ENCODE data around the gene DFFA.

The DFFA gene

DNA sequence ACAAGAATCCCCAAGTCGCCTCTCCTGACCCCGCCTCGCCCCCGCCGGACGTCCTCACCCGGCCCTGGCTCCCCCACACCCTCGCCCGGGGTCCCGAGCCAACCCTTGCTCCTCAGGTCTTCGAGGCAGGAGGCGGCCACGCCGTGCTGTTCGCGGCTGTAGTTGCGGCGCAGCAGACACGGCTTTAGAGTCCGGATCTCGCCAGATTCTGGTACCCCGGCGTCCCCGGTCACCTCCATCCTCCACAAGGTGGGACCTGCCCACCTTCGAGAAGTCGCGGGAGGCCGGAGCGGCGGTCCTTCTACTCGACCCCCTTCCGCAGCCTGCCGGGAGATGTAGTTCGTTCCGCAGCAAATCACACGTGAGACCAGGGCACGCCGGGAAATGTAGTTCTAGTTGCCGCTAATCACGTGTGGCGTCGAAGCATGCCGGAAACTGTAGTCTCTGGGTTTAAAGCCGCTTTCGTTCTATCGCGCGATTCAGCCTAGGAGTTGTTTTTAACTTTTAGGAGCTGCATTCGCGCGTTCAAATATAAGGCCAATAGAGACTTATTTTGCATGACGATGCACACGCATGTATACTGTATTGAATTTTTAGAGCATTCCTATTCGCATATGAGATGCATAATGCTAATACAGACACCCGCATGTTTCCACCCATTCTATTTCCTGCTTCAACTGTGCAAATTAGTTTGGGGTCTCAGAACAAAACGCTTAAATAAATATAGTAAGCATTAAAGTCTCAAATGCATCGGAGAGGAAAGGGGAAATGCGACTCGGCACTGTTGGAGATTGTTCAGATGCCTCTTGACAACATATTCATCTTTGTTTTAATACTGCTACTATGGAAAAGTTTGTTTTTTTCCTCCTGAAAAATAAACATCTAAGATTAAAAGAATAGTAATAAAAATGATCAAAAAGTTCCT is at the start of gene DFFA:
TSS of gene DFFA (minus strand) at position 310 of the 925 bp plus-strand sequence. CDS start at position 239, 71 bp downstream.
- DNase-seq (ENCODE audit: low read depth in 2 of 2) = peak; percentile 85 to 89

DNA sequence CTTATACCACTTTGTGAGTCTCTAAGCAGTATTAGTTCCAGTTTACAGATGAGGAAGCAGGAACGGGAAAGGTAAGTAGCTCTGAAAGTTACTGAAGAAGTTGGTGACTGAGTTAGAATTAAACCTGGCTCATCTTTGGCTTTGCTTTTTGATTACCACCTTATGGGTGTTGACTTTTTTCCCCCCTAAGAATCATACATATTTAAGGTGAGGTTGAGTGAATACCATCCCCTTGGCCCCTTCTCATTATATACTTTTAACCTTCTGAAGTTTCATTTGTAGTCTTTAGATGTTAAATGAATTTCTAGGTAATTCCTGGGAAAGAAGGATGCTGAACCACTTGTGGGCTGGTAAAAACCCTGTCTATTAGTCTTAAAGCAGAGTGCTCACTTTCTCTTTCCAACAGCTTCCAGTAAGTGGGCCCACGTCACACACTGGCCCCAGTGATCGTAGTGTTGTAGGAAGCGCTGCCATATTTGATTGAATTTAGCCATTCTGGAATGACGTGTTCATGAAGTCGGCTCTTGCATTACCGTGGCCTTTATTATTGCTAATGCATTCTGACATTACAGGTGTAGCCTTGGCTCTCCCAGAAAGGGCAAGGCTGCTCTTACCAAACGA is 49.3 kb upstream of the DFFA start:
- no peak for DNase-seq (ENCODE audit: low read depth in 2 of 2)

DNA sequence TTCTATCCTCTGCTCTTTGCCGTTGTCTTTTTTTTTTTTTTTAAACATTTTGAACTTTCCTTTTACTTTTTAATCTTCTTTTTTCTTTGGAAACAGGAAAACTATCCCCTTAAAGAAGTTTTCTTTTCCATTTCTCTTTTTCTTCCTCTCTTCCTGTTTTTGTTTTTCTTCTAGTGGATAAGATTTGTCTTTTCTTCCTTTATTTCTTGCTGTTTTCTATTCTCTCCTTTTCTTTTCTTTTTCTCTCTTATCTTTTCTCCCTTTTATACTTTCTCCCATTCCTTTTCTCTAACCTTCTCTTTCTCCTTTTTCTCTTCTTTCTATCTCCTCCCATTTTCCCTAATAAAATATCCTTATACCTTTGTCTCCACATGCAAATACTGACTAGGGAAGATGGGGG is 48.6 kb upstream of the DFFA start:
- DNase-seq (ENCODE audit: low read depth in 2 of 2) = no peak

DNA sequence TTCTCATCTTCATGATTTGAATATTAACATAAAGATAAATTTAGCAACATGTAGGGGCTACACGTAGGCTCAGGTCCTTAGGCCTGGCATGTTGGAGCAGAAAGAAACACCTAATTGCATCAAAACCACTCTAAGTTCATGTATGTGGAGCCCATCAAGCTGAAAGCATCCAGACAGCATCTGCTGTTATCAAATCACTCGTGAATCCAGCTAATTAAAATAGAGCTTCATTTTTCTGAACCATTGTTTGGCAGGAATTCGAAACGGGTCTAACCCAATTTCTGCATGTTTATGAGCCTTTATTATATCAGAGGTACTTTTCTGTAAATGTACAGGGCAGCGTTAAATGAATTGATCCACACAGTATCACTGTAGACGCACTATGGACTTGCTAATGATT is 48.2 kb upstream of the DFFA start:
- no peak for DNase-seq (ENCODE audit: low read depth in 2 of 2)

- no peak for DNase-seq (ENCODE audit: low read depth in 2 of 2)
Measured at GRCh38 chr1:10519016-10519417, 46.7 kb upstream of the DFFA start.

- DNase-seq (ENCODE audit: low read depth in 2 of 2) = no peak
Measured at GRCh38 chr1:10517677-10517982, 45.3 kb upstream of the DFFA start.

DNA sequence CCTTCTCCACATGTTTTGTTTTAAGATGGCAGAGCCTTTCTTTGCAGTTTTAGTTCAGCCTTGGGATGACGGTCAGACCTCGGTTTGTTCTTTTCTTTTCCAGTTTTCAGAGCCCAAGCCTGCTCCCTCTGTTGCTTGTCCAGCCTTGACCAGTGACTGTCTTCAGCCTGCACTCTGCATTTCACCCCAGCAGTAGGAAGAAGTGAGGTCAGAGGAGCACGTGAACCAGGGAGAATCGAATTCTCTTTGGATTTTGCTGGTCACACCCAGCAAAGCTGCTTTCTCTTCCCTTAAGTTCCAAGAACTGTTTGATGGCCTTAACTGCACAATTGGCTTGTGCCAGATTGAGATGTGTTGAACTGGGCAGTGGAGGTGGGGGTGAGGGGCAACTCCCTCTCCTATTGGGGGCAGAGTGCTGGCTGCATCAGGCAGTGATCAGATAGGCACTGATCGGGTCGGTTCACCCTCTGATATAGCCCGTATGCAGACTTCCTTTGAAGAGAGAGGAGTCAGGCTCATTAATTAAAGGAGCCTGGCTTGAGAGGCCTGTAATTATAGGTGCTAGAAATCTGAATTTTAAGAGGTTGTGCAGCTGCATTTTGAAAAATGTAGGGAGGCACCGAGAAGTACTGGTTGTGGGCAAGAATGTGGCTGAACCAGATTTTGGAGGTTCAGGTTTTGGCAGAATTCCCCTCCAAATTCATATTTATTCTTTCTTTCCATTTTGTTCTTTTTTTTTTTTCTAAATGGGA is 44.8 kb upstream of the DFFA start:
- DNase-seq (ENCODE audit: low read depth in 2 of 2) = no peak

DNA sequence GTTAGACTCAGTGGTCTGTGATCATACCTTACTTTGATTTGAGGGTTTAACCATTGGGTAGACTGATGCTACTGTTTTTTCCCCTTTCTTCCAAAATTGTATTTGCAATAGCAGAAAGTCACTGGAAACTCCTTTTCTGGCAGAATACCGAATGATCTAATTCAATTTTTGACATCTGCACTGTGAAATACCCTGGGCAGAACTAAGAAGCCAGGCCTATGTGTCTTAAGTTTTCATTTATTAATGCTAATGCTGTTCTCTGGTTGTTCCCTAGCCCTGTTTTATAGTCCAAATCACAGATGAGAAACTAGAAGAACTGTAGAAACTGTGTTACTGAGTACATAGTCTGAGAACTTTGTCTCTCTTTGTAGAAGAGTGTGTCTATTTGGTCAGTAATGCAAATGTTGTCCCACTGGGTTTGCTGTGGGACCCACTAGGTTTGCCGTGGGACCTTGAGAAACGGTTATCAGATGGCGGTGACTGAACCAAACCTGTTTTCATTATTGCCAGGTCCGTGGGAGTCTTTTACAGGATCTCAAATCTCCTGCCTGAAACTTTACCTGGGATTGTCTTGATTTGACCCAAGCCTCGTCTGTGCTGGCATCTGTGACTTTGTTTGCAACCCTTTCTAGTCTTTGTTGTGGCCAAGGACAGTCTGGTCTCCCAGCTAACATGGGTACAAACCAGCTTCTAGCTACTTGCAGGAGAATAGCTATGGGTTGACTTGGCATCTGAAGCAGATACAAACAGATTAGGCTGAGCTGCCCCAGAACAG is 43.8 kb upstream of the DFFA start:
- no peak for DNase-seq (ENCODE audit: low read depth in 2 of 2)

DNA sequence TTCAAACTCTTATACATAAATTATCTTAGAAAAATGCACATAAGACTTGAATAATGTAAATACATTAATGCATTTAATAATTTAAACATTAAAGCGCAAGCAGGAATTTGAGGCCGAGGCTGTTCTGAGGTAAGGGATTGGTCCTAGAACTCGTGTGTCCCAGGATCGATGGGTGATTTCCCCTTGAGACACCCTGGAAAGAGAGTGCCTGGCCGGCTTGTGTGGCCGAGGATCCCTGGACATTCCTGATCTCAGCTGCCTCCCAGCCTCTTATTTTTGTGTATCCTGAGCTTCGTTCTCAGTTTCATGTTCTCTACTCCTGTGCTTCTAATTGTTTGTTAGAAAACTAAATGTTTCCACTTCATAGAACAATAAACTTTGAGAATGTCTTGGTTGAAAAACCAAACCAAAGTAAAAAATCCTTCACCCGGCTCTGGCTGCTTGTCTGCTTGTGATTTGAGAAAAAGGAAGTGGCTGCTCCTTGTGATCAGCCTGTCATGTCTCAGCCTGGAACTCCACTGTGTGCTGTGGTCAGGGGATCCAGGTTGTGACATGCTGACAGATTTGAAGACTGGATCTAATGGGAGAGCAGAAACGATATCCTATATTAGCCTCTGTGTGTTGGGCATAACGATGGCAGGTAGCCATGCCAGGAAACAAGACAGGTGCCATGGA is 43.1 kb upstream of the DFFA start:
- DNase-seq (ENCODE audit: low read depth in 2 of 2) = no peak

DNA sequence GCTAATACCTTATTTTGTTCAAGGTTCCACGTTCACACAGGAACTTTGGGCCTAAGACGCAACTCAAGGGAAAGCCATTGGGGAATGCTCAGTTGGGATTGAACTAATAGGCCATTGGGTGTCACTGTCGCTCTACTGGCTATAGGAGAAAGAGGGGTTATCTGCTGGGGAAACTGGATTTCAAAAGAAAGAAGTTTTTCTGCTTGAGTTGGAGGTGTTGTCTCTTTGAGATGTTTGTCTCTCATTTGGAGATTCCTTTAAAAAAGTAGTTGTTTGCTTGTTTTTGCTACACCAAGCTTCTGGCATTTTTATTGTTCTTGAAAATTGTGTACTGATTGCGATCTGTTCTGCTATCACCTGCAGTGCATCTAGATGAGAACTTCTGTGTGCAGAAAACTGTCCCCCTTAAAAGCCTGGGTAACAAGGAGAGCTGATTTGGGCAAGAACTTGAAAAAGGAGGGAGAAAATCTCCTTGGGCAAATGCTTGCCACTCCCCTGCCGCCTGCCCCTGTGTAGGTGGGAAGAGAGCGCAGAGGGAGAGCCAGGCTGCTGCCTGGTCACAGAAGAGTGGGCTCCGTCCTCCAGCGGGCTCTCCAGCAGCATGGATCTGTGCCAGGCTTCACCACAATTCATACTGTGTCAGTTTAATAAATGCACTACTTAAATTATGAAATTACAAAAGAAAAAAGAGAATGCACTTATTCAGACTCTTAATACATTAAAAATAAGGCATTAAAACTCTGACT is 42.3 kb upstream of the DFFA start:
- DNase-seq (ENCODE audit: low read depth in 2 of 2) = no peak

DNA sequence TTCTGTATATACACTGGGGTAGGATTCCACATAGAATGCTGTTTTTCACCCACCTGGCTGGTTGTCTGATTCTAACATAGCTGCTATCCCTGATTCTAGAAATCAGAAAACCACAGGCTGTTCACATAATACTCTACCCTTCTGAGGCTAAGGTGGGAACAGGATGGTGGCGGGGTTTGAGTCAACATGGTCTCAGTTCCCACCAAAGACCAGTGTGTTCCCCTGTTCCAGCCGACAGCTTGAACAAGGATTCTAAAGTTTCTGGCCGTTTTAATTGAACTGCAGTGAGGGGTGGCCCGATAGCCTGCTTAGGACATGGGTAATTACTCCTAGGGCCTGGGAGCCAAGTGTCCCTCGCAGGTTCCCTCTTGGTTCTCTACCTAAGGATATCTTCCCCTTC is 40.9 kb upstream of the DFFA start:
- DNase-seq (ENCODE audit: low read depth in 2 of 2) = peak in 1 of 2 donors; percentile 21

GRCh38 chr1:10511494-10511885 is 39.2 kb upstream of the DFFA start:
- no peak for DNase-seq (ENCODE audit: low read depth in 2 of 2)

DNA sequence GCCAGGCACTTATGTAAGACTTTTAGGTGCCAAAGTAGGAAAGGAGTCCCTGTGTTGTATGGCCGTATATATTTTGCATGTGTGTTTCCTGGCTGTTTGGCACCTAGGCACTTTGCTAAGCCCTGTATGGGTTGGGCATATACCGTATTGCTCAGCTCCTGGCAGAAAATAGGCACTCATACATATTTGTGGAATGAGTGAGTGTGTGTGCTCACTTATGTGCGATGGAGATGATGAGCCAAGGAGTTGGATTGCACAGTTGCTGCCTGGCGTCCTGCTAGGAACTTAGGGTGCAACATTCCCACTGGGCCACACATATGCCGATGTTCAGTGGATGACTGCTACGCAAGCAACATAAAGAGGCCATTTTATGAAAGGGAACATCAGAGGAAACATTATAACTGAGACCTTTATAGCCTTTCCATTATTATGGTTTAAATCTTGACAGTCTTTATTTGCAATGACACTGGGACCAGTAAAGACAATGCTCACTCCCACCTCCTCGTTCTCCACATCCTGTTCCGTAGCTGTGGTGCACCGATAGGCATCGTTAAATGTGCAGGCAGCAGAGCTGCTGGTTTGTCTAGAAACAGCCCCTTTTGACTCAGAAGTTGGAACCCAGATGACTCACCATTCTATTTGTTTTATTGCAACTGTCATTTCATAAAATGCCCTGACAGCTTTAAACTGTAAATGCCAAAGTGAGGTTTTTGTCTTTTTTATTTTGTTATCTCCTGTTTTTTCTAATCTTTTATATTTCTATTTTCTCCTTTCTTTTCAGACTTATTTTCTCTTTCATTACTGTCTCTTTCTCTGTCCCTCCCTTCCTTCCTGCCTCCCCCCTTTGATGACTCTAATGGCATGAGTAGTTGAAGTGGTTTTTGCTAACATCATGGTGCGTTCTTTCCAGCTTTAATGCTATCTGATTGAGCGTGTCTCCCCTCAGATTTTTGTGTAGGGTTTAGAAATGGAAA is 38.5 kb upstream of the DFFA start:
- DNase-seq (ENCODE audit: low read depth in 2 of 2) = peak; percentile 72 to 79

GRCh38 chr1:10509809-10510509 is 37.6 kb upstream of the DFFA start:
- DNase-seq (ENCODE audit: low read depth in 2 of 2) = no peak

- no peak for DNase-seq (ENCODE audit: low read depth in 2 of 2)
Measured at GRCh38 chr1:10508511-10508951, 36.2 kb upstream of the DFFA start.

DNA sequence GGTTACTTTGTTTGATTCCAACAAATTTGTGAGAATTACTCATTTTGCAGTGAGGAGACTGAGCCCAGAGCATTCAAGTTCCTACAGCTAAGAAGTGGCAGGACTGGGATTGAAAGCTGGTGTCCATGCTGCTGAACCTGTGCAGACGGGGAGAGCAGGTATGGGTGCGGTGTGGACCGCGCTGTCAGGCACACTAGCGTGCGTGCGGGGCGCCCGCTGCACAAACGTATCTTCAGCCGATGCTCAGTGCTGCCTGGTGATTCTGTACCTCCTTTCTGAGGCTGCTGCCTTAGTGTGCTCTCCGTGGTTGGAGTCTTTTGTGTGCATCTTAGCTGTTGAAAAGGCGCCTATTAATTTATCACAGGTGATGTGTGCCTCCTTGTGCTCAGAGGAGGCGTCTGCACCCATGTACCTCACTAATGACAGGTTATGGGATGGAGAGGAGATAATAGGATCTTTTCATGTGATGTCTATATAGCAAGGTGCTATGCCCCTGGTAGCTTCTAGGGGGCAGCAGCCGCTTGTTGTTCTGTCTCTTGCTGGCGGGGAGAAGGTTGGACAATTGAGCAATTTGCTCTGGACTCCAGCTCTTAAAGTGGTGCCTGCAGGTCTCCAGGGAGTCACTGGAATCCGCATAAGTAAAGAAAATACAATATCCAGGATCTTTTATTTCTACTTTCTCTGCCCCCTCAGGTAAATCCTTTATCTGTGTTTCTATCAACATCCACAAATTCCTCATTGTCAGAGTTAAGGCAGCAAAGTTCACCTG is 35.0 kb upstream of the DFFA start:
- DNase-seq (ENCODE audit: low read depth in 2 of 2) = no peak

- DNase-seq (ENCODE audit: low read depth in 2 of 2) = no peak
Measured at GRCh38 chr1:10506677-10507047, 34.3 kb upstream of the DFFA start.

Measured in stimulated activated CD8-positive, alpha-beta memory T cell treated with anti-CD3 and anti-CD28 coated beads, Interleukin-15, amount 100 ng/mL, for 48 hours (primary cell).